Stimulated activated CD4-positive, alpha-beta T cell treated with anti-CD3 and anti-CD28 coated beads, Interleukin-1b, Interleukin-23, amount 100 ng/mL, for 4 hours (primary cell): ENCODE results near the gene COL20A1.
"Not testable (repeated sequence)": the region's sequence is repeated elsewhere in the genome, so short reads cannot be mapped to it uniquely, and the experiment has no call there.

Experiments
- DNase-seq, 2 donors: peaks; one replicate each; pipeline ENCODE4 v3.0.0-alpha.2; 2020; ENCODE audit warnings: low read depth in 2 of 2

Gene COL20A1

GRCh38 chr20:63375438-63375837 lies 82.5 kb downstream of the COL20A1 start:
- no peak for DNase-seq

GRCh38 chr20:63376283-63377250 lies 83.6 kb downstream of the COL20A1 start:
- no peak for DNase-seq

GRCh38 chr20:63377256-63377941 lies 84.4 kb downstream of the COL20A1 start:
- DNase-seq, result no peak

- no peak for DNase-seq
Measured at GRCh38 chr20:63377951-63378381, 85.0 kb downstream of the COL20A1 start.

- DNase-seq, result no peak
Measured at GRCh38 chr20:63378626-63379025, 85.6 kb downstream of the COL20A1 start.

GRCh38 chr20:63379296-63379695 lies 86.3 kb downstream of the COL20A1 start:
- no peak for DNase-seq

GRCh38 chr20:63379872-63380271 lies 86.9 kb downstream of the COL20A1 start:
- not testable (repeated sequence) for DNase-seq

GRCh38 chr20:63380346-63380870 lies 87.4 kb downstream of the COL20A1 start:
- DNase-seq, result no peak

- DNase-seq, result peak; percentile 29 to 41
Measured at GRCh38 chr20:63381781-63382431, 88.9 kb downstream of the COL20A1 start.

- no peak for DNase-seq
Measured at GRCh38 chr20:63382551-63383300, 89.7 kb downstream of the COL20A1 start.

GRCh38 chr20:63383556-63383955 lies 90.6 kb downstream of the COL20A1 start:
- no peak for DNase-seq

GRCh38 chr20:63384336-63384735 lies 91.3 kb downstream of the COL20A1 start:
- no peak for DNase-seq
